ENCODE measurements around the gene CENPV.

DNA sequence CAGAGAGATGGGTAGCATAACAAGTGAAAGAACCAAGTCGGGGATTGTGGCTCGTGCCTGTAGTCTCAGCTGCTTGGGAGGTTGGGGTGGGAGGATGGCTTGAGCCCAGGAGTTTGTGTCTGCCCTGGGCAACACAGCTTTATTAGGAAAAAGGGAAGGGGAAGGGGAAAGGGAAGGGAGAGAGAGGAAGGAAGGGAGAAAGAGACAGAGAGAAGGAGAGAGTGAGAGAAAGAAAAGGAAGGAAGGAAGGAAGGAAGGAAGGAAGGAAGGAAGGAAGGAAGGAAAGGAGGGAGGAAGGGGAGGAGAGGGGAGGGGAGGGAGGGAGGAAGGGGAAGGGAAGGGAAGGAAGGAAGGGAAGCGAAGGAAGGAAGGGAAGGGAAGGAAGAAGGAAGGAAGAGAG, 33.3 kb downstream of the CENPV start:
- TF ChIP-seq, protein P1, sequence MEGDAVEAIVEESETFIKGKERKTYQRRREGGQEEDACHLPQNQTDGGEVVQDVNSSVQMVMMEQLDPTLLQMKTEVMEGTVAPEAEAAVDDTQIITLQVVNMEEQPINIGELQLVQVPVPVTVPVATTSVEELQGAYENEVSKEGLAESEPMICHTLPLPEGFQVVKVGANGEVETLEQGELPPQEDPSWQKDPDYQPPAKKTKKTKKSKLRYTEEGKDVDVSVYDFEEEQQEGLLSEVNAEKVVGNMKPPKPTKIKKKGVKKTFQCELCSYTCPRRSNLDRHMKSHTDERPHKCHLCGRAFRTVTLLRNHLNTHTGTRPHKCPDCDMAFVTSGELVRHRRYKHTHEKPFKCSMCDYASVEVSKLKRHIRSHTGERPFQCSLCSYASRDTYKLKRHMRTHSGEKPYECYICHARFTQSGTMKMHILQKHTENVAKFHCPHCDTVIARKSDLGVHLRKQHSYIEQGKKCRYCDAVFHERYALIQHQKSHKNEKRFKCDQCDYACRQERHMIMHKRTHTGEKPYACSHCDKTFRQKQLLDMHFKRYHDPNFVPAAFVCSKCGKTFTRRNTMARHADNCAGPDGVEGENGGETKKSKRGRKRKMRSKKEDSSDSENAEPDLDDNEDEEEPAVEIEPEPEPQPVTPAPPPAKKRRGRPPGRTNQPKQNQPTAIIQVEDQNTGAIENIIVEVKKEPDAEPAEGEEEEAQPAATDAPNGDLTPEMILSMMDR (IDR thresholded peaks at IDR 0.05) = no peak
- no peak for TF ChIP-seq EZH2phosphoT487 (IDR thresholded peaks at IDR 0.05)

Data from neural progenitor cell (in vitro differentiated cells).